Measurements from ENCODE around the gene JAK2.
A peak's percentile ranks its signal among the peaks of the same experiment; 100 is the strongest.
"Not testable (repeated sequence)": the region's sequence is repeated elsewhere in the genome, so short reads cannot be mapped to it uniquely, and the experiment has no call there.

JAK2 gene

DNA sequence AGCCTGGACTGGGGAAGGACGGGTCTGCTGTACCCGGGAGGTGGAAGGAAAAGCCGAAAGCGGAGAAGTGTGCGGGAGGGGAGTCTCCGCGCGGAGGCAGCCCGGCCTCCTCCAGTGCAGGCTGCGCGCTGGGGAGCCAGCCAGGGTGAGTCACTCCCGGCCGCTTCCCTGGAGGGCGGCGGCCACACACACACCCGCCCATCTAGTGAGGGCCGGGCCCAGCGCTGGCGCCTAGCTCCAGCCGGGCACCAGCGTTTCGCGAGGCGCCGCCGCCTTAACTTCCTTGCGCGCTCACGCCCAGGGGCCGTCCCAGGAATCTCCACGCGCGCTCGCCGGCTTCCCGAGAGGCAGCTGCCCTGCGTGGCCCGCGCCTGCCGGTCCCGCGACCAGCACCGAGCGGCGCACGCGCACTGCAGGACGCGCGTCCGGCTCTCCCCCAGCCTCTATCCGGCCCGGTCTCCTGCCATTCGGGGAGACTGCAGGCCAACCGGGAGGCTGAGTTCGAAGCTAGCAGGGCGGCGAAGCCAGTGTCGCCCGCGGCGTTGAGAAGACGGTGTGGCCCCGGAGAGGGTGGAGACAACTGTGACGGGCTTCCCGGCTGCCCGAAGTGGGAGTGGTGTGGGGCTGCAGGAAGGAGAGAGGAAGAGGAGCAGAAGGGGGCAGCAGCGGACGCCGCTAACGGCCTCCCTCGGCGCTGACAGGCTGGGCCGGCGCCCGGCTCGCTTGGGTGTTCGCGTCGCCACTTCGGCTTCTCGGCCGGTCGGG is at the start of gene JAK2:
Gene JAK2 (plus strand): TSS at position 652 of the 765 bp plus-strand sequence. CDS start 36,716 bp downstream, outside the sequence.
- DNase-seq (peak; percentile 84), ATAC-seq (peak; percentile 88)
- H3K9me3 Mint-ChIP-seq, result no peaks in the 10 kb centered on the region
- peaks cover 5% of the 10 kb centered on the region for H3K36me3 Mint-ChIP-seq (ENCODE audit: low read depth)
- H3K27me3 Mint-ChIP-seq, result no peaks in the 10 kb centered on the region
- peak within 1 kb of the TSS; percentile 91 for H3K4me3 Mint-ChIP-seq
- H3K4me1 Mint-ChIP-seq, result peaks cover 58% of the 10 kb centered on the region
- peak within 1 kb of the TSS; percentile 94 for H3K27ac Mint-ChIP-seq

DNA sequence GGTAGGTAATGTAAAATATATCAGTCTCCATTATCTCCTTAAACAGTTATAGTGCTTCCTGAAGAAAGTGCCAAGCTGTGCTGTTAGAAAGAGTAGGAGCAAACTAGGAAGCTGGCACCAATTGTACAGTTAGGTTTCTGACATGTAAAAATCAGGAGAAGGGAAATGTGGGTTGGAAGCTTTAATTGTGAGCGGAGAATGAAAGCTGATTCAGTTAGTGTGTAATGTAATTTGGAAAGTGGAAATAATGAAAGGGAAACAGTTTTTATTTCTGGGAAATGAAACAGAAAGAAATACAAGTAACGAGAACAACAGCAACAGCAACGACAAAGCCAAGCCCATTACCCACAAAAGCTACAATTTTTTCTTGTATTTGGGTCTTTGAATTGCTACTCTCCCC is 48.8 kb upstream of the JAK2 start:
- Mint-ChIP-seq H3K27me3 (no peaks in the 10 kb centered on the region), H3K36me3 (ENCODE audit: low read depth) (no peaks in the 10 kb centered on the region), H3K27ac (peak overlapping the region; percentile 98), H3K9me3 (no peaks in the 10 kb centered on the region), H3K4me3 (peak overlapping the region; percentile 60), H3K4me1 (peaks cover 61% of the 10 kb centered on the region)
- DNase-seq (no peak), ATAC-seq (peak; percentile 27)

DNA sequence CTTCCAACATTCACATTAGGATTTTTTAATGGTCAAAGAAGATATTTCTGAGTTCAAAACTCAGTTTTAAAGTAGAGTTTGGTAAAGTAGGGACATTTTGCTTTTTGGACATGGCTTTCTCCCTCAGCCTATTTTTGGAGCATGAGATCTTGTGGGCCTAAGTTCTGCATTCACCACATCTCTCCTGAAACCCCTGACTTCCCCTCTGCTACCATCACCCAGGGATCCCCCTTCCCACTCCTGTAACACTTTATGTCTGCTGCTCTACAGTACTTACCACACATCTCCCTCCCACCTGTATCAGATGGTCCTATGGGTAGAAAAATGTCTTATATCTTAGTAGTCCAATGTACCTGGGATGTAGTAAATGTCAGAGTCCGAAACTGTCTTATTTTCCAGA is 48.2 kb upstream of the JAK2 start:
- H3K4me3 Mint-ChIP-seq, result peak overlapping the region; percentile 72
- H3K4me1 Mint-ChIP-seq, result peaks cover 64% of the 10 kb centered on the region

DNA sequence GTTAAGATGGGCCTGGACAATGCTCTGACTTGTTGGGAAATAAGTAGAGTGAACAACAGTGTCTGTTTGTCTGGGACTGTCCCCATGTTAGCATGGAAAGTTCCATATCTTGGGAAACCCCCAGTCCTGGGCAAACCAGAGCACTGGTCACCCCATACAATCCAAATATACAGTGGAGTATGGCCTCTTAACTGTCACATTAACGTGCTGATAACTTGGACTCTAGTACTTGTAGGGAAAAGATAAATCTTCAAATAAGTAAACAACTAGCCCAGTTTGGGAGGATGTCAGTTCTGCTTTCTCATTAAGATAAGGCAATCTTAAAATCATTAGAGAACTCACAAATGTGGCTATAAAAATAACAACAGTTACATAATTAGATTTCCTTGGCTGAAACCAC is 47.6 kb upstream of the JAK2 start:
- ATAC-seq, result peak; percentile 73
- Mint-ChIP-seq H3K9me3 (no peaks in the 10 kb centered on the region), H3K27ac (peak overlapping the region; percentile 98), H3K27me3 (no peaks in the 10 kb centered on the region), H3K36me3 (ENCODE audit: low read depth) (no peaks in the 10 kb centered on the region), H3K4me3 (peak overlapping the region; percentile 72), H3K4me1 (peaks cover 71% of the 10 kb centered on the region)
- DNase-seq, result peak; percentile 19

More for the DNA sequence above, 48.2 kb upstream of the JAK2 start:
- ATAC-seq (peak; percentile 72), DNase-seq (peak; percentile 35)
- H3K27ac Mint-ChIP-seq, result peak overlapping the region; percentile 98
- H3K27me3 Mint-ChIP-seq, result no peaks in the 10 kb centered on the region
- H3K36me3 Mint-ChIP-seq (ENCODE audit: low read depth), result no peaks in the 10 kb centered on the region
- no peaks in the 10 kb centered on the region for H3K9me3 Mint-ChIP-seq

DNA sequence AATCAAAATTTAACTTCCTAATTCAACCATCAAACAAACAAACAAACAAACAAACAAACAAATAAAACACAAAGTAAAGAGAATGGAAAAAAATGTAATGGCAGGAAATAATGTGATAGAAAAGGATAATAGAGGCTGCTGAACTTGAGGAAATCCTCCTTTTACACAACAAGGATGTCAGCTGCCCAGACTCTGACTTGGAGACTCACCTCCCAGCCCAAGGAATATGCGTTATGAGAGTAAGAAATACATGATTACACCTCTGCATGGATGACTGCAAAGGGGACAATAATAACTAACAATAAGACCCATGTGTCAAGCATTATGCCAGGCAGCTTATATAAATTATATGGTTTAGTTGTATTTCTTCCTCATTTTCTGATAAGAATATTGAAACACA is 46.6 kb upstream of the JAK2 start:
- H3K27ac Mint-ChIP-seq, result peak overlapping the region; percentile 74
- no peak overlapping the region for H3K4me3 Mint-ChIP-seq
- no peak for ATAC-seq
- no peaks in the 10 kb centered on the region for H3K27me3 Mint-ChIP-seq
- peaks cover 81% of the 10 kb centered on the region for H3K4me1 Mint-ChIP-seq
- no peaks in the 10 kb centered on the region for H3K9me3 Mint-ChIP-seq
- DNase-seq, result no peak
- H3K36me3 Mint-ChIP-seq (ENCODE audit: low read depth), result no peaks in the 10 kb centered on the region

DNA sequence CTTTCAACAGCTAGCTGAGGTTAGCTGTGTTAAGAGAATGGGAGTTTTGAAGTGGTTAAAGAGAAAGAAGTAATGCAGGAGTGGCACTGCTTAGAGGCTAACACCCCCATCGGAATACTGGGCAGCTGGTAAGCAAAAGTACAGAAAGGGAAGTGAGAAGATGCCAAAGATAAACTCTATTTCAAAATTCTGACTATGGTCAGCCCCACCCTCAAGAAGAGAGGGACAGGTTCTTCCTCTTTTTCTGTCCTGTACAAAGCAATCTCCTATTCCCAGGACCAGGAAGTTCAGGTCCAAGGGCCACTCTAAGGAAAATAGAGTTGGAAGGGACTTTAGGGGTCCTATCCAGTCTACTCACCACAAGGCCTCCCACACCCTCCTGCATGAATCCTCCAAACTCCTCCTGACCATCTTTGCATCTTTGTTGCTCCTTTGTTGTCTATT is 45.9 kb upstream of the JAK2 start:
- H3K36me3 Mint-ChIP-seq (ENCODE audit: low read depth), result no peaks in the 10 kb centered on the region
- no peak for DNase-seq
- peaks cover 86% of the 10 kb centered on the region for H3K4me1 Mint-ChIP-seq
- ATAC-seq, result peak; percentile 66
- H3K27me3 Mint-ChIP-seq, result no peaks in the 10 kb centered on the region
- H3K9me3 Mint-ChIP-seq, result no peaks in the 10 kb centered on the region
- H3K4me3 Mint-ChIP-seq, result peak overlapping the region; percentile 12
- peak overlapping the region; percentile 74 for H3K27ac Mint-ChIP-seq

DNA sequence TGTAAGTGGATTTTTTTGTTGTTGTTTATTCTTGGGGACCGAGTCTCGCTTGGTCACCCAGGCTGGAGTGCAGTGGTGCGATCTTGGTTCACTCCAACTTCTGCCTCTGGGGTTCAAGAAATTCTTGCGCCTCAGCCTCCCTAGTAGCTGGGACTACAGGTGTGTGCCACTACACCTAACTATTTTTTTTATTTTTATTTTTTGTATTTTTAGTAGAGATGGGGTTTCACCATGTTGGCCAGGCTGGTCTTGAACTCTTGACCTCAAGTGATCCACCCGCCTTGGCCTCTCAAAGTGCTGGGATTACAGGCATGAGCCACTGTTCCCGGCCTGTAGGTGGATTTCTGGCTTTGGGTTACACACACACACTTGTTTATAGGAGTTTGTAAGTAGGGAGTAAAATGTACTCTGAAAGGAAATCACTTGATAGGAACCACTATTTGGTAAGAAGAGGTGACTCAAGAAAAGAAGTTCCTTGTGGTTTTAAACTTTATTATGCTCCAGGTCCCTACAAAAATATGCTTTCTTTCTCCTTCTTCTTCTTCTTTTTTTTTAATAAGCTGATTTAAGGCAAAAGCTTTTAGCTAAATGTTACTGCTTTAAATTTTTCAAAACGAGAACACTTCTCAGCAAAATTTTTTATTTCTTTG is 42.9 kb upstream of the JAK2 start:
- peak; percentile 26 for ATAC-seq

DNA sequence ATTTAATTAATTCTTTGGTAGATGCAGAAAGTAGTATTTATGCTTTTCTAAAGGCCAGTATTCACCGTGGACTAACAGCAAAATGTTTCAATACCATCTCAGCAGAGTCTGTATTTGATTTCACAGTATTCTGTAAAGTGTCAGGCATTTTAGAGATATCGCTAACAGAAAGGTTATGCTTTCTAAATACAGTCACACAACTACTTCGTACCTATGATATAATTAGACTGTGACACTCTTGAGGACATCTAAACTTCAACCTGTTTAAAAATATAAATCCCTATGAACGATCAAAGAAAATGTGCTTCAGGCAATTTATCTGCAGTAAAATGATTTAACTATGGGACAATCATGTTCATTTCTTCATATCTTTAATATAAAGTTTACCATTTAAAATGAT is 41.7 kb upstream of the JAK2 start:
- H3K27me3 Mint-ChIP-seq, result peaks cover 3% of the 10 kb centered on the region
- peaks cover 7% of the 10 kb centered on the region for H3K9me3 Mint-ChIP-seq
- H3K27ac Mint-ChIP-seq, result no peak overlapping the region
- peaks cover 9% of the 10 kb centered on the region for H3K36me3 Mint-ChIP-seq (ENCODE audit: low read depth)
- H3K4me1 Mint-ChIP-seq, result peaks cover 67% of the 10 kb centered on the region
- no peak overlapping the region for H3K4me3 Mint-ChIP-seq
- ATAC-seq, result no peak
- no peak for DNase-seq

More for the DNA sequence above, 42.9 kb upstream of the JAK2 start:
- Mint-ChIP-seq H3K27ac (peak overlapping the region; percentile 64), H3K4me1 (peaks cover 79% of the 10 kb centered on the region)
- not testable (repeated sequence) for H3K27me3 Mint-ChIP-seq; H3K4me3 Mint-ChIP-seq; H3K36me3 Mint-ChIP-seq (ENCODE audit: low read depth); H3K9me3 Mint-ChIP-seq; DNase-seq

DNA sequence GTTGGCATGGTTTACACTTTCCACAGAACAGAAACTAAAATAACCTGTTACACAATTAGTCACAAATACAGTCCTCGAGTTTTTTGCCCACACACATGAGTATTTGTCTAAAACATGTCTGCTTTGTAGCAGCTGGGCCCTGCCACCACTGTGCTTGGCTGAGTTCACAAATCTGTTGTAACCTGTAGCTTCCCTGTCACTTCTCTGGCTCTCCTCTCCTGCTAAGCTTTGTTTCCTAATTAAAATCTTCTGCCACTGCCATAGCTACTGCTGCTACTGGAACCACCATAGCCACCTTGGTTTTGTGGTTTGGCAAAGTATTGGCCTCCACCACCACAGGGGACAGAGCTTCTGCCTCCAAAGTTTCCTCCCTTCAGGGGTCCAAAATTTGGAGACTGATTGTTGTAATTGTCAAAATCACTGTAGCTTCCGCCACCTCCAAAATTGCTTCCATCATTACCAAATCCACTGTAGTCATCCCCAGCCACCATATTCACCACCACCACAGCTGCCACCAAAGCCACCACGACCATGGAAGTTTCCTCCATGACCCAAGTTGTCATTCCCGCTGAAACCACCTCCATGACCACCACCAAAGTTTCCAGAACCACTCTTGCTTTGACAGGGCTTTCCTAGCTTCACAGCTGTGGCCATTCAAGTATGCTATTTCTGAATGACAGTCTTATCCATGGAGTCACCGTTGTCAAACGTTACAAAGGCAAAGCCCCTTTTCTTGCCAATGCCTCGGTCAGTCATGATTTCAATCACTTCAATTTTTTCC is 40.5 kb upstream of the JAK2 start:
- H3K4me1 Mint-ChIP-seq, result peaks cover 55% of the 10 kb centered on the region
- not testable (repeated sequence) for H3K27me3 Mint-ChIP-seq; H3K9me3 Mint-ChIP-seq; H3K36me3 Mint-ChIP-seq (ENCODE audit: low read depth)
- DNase-seq, result peak; percentile 47
- H3K27ac Mint-ChIP-seq, result peak overlapping the region; percentile 95
- peak; percentile 68 for ATAC-seq
- peak overlapping the region; percentile 69 for H3K4me3 Mint-ChIP-seq

DNA sequence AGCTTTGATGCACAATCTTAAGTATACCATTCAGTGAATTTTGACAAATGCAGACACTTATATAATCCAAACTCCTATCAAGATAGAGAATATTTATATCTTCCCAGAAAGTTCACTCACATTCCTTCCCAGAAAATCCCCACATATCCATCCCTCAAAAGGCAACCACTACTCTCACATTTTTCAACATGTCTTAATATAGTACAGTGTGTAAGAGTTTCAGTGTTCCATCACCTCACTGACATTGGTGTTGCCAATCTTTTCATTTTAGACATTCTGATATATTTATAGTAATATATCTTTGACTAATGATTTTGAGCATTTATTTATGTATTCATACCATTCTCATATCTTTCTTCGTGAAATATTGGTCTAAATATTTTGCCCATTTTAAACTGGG is 38.1 kb upstream of the JAK2 start:
- Mint-ChIP-seq H3K27me3 (peaks cover 3% of the 10 kb centered on the region), H3K4me3 (no peak overlapping the region), H3K36me3 (ENCODE audit: low read depth) (peaks cover 9% of the 10 kb centered on the region), H3K9me3 (peaks cover 7% of the 10 kb centered on the region), H3K27ac (no peak overlapping the region), H3K4me1 (peaks cover 34% of the 10 kb centered on the region)
- no peak for DNase-seq
- ATAC-seq, result no peak

DNA sequence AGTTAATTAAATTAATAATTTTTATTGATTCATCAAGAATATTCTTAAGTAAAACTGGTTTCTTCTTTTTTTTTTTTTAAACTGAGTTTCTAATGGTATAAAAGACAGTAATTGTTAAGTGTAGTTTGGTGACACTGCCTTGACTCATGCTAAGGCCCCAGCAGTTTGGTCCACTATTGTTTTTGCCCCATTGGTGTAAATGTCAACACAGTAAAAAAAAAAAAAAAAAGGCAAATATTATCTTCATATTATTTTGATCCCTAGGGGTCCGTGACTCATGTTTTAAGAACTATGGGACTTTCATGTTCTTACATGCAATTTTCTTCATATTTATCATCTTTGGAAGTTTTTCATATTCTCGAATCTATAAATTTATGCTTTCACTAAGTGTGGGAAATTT is 29.2 kb upstream of the JAK2 start:
- no peak overlapping the region for H3K4me3 Mint-ChIP-seq
- H3K9me3 Mint-ChIP-seq, result peaks cover 4% of the 10 kb centered on the region
- no peaks in the 10 kb centered on the region for H3K4me1 Mint-ChIP-seq
- H3K27ac Mint-ChIP-seq, result no peak overlapping the region
- H3K27me3 Mint-ChIP-seq, result peaks cover 4% of the 10 kb centered on the region
- DNase-seq (no peak), ATAC-seq (no peak)
- no peaks in the 10 kb centered on the region for H3K36me3 Mint-ChIP-seq (ENCODE audit: low read depth)

DNA sequence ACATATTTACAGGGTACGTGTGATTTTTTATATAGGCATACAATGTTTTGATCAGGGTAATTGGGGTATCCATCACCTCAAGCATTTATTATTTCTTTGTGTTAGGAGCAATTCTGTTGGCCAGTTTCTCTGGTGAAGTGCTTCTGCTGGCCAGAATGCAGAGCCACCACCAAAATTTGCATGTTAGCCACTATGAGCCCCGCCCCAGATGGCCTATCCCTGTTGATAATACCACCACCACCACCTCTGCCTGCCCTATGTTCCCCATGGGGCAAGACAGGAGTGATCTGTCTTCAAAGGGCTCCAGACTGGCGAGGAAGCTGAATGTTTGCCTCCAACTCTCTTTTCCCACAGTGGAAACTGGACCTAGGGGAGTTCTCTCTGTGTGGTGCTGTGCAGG is 26.0 kb upstream of the JAK2 start:
- peaks cover 9% of the 10 kb centered on the region for H3K4me1 Mint-ChIP-seq
- ATAC-seq, result no peak
- H3K27ac Mint-ChIP-seq, result no peak overlapping the region
- no peak overlapping the region for H3K4me3 Mint-ChIP-seq
- H3K36me3 Mint-ChIP-seq (ENCODE audit: low read depth), result peaks cover under 1% of the 10 kb centered on the region
- DNase-seq, result no peak
- H3K27me3 Mint-ChIP-seq, result no peaks in the 10 kb centered on the region
- peaks cover 3% of the 10 kb centered on the region for H3K9me3 Mint-ChIP-seq

DNA sequence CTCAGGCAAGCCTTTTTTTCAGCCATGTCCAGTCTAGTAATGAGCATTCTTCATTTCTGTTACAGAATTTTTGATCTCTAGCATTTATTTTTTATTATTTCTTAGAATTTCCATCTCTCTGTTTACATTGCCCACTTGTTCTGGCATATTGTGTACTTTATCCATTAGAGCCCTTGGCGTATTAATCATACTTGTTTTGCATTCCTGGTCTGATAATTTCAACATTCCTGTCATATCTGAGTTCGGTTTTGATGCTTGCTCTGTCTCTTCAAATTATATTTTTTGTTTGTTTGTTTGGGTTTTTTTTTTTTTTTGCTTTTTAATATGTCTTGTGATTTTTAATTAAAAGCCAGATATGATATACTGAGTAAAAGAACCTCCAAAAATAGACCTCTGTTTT is 23.0 kb upstream of the JAK2 start:
- H3K36me3 Mint-ChIP-seq (ENCODE audit: low read depth), result peaks cover 2% of the 10 kb centered on the region
- peaks cover 22% of the 10 kb centered on the region for H3K4me1 Mint-ChIP-seq
- H3K27ac Mint-ChIP-seq, result no peak overlapping the region
- H3K9me3 Mint-ChIP-seq, result peaks cover 9% of the 10 kb centered on the region
- no peaks in the 10 kb centered on the region for H3K27me3 Mint-ChIP-seq
- ATAC-seq (no peak), DNase-seq (no peak)
- no peak overlapping the region for H3K4me3 Mint-ChIP-seq

DNA sequence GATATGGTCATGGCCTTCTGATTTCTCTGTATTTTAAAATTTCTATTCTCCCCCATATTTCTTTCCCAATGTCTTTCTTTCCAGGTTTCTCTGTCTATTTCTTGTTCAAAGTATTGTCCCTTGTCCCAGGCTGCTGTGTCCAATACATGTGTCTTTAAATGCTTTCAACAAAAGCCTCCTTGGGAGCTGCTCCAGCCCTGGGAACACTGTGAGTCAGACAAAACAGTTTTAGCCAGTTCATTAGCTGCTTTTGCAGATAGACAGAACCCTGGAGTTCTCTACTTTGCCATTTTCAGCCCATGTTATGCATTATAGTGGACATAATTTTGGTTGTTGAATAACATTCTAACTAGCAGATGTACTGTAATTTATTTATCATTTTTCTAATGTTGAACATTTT is 20.5 kb upstream of the JAK2 start:
- Mint-ChIP-seq H3K27me3 (no peaks in the 10 kb centered on the region), H3K4me3 (no peak overlapping the region), H3K4me1 (peaks cover 33% of the 10 kb centered on the region), H3K27ac (no peak overlapping the region), H3K9me3 (peaks cover 9% of the 10 kb centered on the region), H3K36me3 (ENCODE audit: low read depth) (peaks cover 2% of the 10 kb centered on the region)
- ATAC-seq (no peak), DNase-seq (no peak)

All from activated naive CD8-positive, alpha-beta T cell treated with anti-CD3 and anti-CD28 coated beads, Interleukin-2, amount 50 U/mL, for 24 hours (primary cell).